ENCODE data around the gene CCNJL. TPM values are rescaled to one million over a fixed set of nuclear protein-coding genes. Genes with fewer than 3 reads are reported as not detected.

The CCNJL gene
- polyA plus RNA-seq, 2 of the 4 experiments (the other 2 are of a cell fraction) = 7.4 to 16.2 TPM

DNA sequence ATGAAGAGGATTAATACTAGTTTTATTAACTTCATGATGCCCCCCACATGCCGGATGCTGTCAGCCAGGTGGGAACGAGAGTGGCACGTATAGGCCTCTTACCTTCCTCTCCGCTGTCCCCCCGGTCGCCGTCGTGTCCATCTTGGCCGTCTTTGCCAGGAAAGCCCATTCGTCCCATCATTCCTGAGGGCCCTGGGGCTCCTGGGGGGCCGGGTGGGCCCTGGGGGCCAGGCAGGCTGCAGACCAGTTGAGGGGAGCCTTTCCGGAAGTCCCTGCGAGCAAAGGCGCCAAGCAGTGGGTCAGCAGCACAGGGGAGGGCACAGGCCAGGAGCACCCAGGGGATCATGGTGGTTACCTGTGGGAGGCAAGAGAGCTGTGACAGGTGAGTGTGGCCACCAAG lies 42.3 kb upstream of the CCNJL start (continued):
- TF ChIP-seq, protein P1, sequence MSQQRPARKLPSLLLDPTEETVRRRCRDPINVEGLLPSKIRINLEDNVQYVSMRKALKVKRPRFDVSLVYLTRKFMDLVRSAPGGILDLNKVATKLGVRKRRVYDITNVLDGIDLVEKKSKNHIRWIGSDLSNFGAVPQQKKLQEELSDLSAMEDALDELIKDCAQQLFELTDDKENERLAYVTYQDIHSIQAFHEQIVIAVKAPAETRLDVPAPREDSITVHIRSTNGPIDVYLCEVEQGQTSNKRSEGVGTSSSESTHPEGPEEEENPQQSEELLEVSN (IDR thresholded peaks at IDR 0.05; ENCODE audit: borderline replicate concordance, low read depth) = no peak
- no peak for TF ChIP-seq GATA3 (IDR thresholded peaks at IDR 0.05; ENCODE audit: borderline replicate concordance)

DNA sequence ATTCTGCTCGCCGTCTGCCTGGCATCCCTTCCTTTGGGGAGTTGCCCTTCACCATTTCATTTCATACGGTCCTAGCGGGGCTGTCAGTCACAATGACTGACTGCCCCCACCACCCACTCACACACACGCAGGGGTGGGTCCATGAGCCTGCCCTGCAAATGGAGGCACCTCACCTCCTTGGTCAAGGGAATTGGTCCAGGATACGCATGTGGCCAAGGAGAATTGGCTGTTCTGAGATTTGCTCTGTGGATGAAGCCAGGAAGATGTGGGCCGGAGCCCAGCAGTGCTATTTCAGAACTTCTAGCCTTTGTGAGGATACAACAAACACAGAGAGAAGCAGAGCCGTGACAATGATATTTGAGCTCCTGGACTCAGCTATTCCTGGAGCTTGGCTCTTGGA lies 41.0 kb upstream of the CCNJL start:
- DNase-seq (ENCODE audit: low read depth in 1 of 2, low spot score in 1 of 2) = no peak
- Histone ChIP-seq H3K4me1 (no peaks in the 10 kb centered on the region), H3K9me3 (no peaks in the 10 kb centered on the region), H3K4me2 (no peak overlapping the region), H3K4me3 (no peak overlapping the region), H3K27ac (no peak overlapping the region)
- ChIA-PET POLR2A (interaction anchor here (0.6 kb wide), 1 partner anchor 26 kb away, joined by 5 read pairs; no protein-coding TSS in a partner anchor), CTCF (no interaction called here)
- no peak for TF ChIP-seq FOSB (CRISPR knock-in tag; IDR thresholded peaks at IDR 0.05)
- no peak for TF ChIP-seq BHLHE40 (IDR thresholded peaks at IDR 0.05; ENCODE audit: low read depth, low read length)
- no peak for TF ChIP-seq JUN (IDR thresholded peaks at IDR 0.05)
- TF ChIP-seq ZFP36 (IDR thresholded peaks at IDR 0.05; ENCODE audit: borderline replicate concordance, partially characterized antibody) = no peak
- TF ChIP-seq, protein P2, sequence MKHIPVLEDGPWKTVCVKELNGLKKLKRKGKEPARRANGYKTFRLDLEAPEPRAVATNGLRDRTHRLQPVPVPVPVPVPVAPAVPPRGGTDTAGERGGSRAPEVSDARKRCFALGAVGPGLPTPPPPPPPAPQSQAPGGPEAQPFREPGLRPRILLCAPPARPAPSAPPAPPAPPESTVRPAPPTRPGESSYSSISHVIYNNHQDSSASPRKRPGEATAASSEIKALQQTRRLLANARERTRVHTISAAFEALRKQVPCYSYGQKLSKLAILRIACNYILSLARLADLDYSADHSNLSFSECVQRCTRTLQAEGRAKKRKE (CRISPR knock-in tag; IDR thresholded peaks at IDR 0.05; ENCODE audit: low read depth) = no peak
- TF ChIP-seq HOXB5 (CRISPR knock-in tag; IDR thresholded peaks at IDR 0.05) = no peak
- TF ChIP-seq NPAS2 (CRISPR knock-in tag; IDR thresholded peaks at IDR 0.05; ENCODE audit: borderline replicate concordance) = no peak
- TF ChIP-seq, protein P1 (IDR thresholded peaks at IDR 0.05; ENCODE audit: borderline replicate concordance, low read depth) = no peak
- TF ChIP-seq ZC3H11A (IDR thresholded peaks at IDR 0.05) = no peak
- no peak for TF ChIP-seq PHF8 (IDR thresholded peaks at IDR 0.05; ENCODE audit: borderline replicate concordance, low read depth)
- TF ChIP-seq, protein P3, sequence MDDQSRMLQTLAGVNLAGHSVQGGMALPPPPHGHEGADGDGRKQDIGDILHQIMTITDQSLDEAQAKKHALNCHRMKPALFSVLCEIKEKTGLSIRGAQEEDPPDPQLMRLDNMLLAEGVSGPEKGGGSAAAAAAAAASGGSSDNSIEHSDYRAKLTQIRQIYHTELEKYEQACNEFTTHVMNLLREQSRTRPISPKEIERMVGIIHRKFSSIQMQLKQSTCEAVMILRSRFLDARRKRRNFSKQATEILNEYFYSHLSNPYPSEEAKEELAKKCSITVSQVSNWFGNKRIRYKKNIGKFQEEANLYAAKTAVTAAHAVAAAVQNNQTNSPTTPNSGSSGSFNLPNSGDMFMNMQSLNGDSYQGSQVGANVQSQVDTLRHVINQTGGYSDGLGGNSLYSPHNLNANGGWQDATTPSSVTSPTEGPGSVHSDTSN (IDR thresholded peaks at IDR 0.05) = no peak
- TF ChIP-seq, protein P4, sequence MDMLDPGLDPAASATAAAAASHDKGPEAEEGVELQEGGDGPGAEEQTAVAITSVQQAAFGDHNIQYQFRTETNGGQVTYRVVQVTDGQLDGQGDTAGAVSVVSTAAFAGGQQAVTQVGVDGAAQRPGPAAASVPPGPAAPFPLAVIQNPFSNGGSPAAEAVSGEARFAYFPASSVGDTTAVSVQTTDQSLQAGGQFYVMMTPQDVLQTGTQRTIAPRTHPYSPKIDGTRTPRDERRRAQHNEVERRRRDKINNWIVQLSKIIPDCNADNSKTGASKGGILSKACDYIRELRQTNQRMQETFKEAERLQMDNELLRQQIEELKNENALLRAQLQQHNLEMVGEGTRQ (IDR thresholded peaks at IDR 0.05) = no peak
- TF ChIP-seq, protein P5, sequence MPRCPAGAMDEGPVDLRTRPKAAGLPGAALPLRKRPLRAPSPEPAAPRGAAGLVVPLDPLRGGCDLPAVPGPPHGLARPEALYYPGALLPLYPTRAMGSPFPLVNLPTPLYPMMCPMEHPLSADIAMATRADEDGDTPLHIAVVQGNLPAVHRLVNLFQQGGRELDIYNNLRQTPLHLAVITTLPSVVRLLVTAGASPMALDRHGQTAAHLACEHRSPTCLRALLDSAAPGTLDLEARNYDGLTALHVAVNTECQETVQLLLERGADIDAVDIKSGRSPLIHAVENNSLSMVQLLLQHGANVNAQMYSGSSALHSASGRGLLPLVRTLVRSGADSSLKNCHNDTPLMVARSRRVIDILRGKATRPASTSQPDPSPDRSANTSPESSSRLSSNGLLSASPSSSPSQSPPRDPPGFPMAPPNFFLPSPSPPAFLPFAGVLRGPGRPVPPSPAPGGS (IDR thresholded peaks at IDR 0.05) = no peak
- TF ChIP-seq EHF (CRISPR knock-in tag; IDR thresholded peaks at IDR 0.05) = no peak
- TF ChIP-seq RAD21 (conservative IDR thresholded peaks at IDR 0.05 in 1 of 2, IDR thresholded peaks at IDR 0.05 in 1 of 2) = no peak
- no peak for TF ChIP-seq RARB (CRISPR knock-in tag; IDR thresholded peaks at IDR 0.05)
- TF ChIP-seq HEYL (CRISPR knock-in tag; IDR thresholded peaks at IDR 0.05) = no peak
- ATAC-seq = 0 out of 6 replicates have a peak, but pooled peaks of 1 of the 2 experiments have one; percentile 23
- no peak for FAIRE-seq
- 87% methylated on average over 8 of the region's 8 CpGs for WGBS (ENCODE audit: missing lambda C conversion rate)

DNA sequence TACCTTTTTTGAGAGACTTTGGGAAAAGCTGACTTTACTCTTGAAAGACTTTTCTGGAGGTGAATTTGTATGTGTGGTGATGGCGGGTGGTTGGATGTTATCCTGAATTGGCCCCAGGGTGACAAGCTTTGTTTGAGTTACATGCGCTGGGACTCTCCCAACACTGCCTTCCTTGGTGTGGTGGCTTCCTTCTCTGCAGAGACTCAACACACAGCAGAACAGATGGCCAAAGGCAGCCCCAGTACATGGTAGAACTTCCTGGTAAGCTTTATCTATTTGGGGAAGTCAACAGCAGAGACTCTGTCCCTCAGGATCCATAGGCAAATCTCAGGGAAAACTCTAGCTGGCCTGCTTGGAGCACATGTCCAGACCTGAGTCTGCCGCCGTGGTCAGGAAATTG lies 39.9 kb upstream of the CCNJL start:
- FAIRE-seq = no peak
- CTCF ChIA-PET = interaction anchor here (0.7 to 2.1 kb wide), 10 partner anchors 10 to 365 kb away, joined by 3 to 13 read pairs (median 4); no protein-coding TSS in a partner anchor
- TF ChIP-seq NFE2L2 (conservative IDR thresholded peaks at IDR 0.05; ENCODE audit: low read length) = no peak
- TF ChIP-seq KDM1A (IDR thresholded peaks at IDR 0.05; ENCODE audit: low read depth) = no peak
- TF ChIP-seq TP53 (CRISPR knock-in tag; IDR thresholded peaks at IDR 0.05) = no peak
- TF ChIP-seq, protein P6, sequence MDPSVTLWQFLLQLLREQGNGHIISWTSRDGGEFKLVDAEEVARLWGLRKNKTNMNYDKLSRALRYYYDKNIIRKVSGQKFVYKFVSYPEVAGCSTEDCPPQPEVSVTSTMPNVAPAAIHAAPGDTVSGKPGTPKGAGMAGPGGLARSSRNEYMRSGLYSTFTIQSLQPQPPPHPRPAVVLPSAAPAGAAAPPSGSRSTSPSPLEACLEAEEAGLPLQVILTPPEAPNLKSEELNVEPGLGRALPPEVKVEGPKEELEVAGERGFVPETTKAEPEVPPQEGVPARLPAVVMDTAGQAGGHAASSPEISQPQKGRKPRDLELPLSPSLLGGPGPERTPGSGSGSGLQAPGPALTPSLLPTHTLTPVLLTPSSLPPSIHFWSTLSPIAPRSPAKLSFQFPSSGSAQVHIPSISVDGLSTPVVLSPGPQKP (IDR thresholded peaks at IDR 0.05; ENCODE audit: low read depth, low read length) = no peak
- TF ChIP-seq, protein P7, sequence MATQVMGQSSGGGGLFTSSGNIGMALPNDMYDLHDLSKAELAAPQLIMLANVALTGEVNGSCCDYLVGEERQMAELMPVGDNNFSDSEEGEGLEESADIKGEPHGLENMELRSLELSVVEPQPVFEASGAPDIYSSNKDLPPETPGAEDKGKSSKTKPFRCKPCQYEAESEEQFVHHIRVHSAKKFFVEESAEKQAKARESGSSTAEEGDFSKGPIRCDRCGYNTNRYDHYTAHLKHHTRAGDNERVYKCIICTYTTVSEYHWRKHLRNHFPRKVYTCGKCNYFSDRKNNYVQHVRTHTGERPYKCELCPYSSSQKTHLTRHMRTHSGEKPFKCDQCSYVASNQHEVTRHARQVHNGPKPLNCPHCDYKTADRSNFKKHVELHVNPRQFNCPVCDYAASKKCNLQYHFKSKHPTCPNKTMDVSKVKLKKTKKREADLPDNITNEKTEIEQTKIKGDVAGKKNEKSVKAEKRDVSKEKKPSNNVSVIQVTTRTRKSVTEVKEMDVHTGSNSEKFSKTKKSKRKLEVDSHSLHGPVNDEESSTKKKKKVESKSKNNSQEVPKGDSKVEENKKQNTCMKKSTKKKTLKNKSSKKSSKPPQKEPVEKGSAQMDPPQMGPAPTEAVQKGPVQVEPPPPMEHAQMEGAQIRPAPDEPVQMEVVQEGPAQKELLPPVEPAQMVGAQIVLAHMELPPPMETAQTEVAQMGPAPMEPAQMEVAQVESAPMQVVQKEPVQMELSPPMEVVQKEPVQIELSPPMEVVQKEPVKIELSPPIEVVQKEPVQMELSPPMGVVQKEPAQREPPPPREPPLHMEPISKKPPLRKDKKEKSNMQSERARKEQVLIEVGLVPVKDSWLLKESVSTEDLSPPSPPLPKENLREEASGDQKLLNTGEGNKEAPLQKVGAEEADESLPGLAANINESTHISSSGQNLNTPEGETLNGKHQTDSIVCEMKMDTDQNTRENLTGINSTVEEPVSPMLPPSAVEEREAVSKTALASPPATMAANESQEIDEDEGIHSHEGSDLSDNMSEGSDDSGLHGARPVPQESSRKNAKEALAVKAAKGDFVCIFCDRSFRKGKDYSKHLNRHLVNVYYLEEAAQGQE (IDR thresholded peaks at IDR 0.05) = no peak
- no peak for TF ChIP-seq MYC (IDR thresholded peaks at IDR 0.05; ENCODE audit: borderline replicate concordance, low read length)
- no peak for TF ChIP-seq CBX8 (IDR thresholded peaks at IDR 0.05)

More for the DNA sequence above, 39.9 kb upstream of the CCNJL start:
- Histone ChIP-seq H3K4me3 (no peak overlapping the region), H3K4me1 (no peaks in the 10 kb centered on the region), H3K9me3 (no peaks in the 10 kb centered on the region), H3K27ac (no peak overlapping the region), H3K4me2 (no peak overlapping the region)
- 92% methylated on average over 4 of the region's 4 CpGs for WGBS (ENCODE audit: missing lambda C conversion rate)
- POLR2A ChIA-PET = interaction anchor here (0.7 kb wide), 1 partner anchor 160 kb away, joined by 3 read pairs; no protein-coding TSS in a partner anchor
- no peak for ATAC-seq
- DNase-seq (ENCODE audit: low read depth in 1 of 2, low spot score in 1 of 2) = no peak

Measured in A549 (cell line).